NOMO-1 (cell line): ENCODE results near the gene FGA.

Experiments used
- DNase-seq, 2 experiments: peaks; one replicate each; lab custom pipeline; 2025; ENCODE audit not compliant: unreplicated experiment in 2 of 2; lab: John Stamatoyannopoulos, UW

Gene FGA

GRCh38 chr4:154590329-154591006, at the start of gene FGA:
FGA (minus strand) TSS chr4:154590742; CDS start chr4:154590687, 55 bp downstream.
- DNase-seq = no peak

- no peak for DNase-seq
Observed at GRCh38 chr4:154634058-154634457, 43.5 kb upstream of the FGA start.

DNA sequence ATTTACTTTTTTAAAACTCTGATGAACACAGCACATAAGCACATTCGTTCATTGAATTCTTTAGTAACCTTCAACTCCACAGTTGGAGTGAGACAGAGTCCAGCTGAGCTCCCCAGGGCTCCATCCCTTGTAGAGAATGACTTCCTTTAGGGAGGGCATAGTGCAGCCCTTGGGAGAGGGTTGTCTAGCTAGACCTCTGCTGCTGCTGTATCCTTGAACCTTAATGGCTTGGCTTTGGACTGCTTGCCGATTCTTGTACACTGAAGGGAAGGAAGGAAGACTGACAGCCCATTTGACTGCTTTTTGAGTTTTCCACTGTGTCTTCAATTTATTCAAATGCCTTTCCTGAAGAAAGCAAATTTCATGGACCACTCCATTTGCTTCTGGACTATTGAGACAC, 41.3 kb upstream of the FGA start:
- no peak for DNase-seq

- no peak for DNase-seq
Observed at GRCh38 chr4:154630324-154630723, 39.8 kb upstream of the FGA start.

- DNase-seq = peak; percentile 16 to 24
Observed at GRCh38 chr4:154626793-154627484, 36.4 kb upstream of the FGA start.

- DNase-seq = no peak
Observed at GRCh38 chr4:154625971-154626370, 35.4 kb upstream of the FGA start.

- DNase-seq = no peak
Observed at GRCh38 chr4:154623995-154624394, 33.5 kb upstream of the FGA start.

DNA sequence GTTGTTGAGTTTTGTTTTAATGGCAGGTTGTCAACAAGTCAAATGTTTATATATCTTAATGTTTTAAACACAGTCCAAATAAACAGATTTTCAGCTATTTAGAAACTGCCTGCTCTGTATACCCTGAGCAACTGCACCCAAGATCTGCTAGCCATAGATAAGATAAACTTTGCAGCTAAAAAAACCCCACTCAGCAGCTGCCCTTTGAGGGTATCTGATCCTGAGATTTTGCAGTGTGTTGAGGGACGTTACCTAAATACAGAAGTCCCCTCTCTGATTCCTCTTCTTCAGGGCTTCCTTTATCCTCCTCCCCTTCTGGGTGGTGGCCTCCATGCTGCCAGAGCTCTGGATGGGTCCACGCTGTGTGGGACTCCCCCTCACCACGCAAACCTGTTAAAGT, 32.9 kb upstream of the FGA start:
- no peak for DNase-seq

DNA sequence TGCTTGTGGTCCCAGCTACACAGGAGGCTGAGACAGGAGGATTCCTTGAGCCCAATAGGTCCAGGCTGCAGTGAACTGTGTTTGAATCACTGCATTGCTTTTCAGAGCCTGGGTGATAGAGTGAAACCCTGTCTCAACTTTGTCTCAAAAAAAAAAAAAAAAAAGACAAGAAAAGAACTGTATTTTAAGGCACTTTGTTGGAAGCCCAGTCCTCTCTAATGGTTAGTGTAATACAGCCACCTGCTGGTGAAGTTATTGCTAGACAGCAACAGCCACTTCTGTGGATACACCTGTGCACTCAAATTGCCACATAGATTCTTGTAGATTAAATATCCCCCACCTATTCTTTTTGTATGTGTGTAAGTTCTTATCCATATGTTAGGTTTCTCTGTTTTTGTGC, 32.1 kb upstream of the FGA start:
- peak; percentile 1 to 35 for DNase-seq

GRCh38 chr4:154620111-154620510, 29.6 kb upstream of the FGA start:
- no peak for DNase-seq

- peak; percentile 15 to 21 for DNase-seq
Observed at GRCh38 chr4:154618708-154619315, 28.3 kb upstream of the FGA start.

DNA sequence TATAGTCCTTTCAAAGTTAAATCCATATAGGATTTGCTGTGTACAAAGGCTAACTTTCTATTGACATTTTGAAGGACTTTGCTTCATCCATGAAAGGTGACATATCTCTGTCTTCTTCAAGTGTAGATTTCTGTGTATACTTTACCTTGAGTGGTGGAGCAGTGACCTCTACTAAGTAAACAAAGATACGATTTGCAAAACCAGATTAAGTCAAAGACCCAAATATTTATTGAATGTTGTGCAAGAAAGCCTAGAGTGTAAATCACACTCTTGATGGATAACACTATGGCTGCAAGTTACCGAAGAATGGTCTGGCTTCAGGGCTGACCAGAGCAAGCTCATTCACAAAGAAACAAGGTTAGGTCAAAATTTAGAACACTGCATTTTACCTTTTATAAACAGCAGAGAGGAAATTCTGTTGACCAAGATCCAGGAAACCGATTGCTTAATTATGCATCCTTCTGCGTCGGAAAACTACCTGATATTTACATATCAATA, 27.3 kb upstream of the FGA start:
- no peak for DNase-seq

- no peak for DNase-seq
Observed at GRCh38 chr4:154616731-154617130, 26.2 kb upstream of the FGA start.

- DNase-seq = no peak
Observed at GRCh38 chr4:154616287-154616686, 25.7 kb upstream of the FGA start.

GRCh38 chr4:154615211-154615610, 24.7 kb upstream of the FGA start:
- DNase-seq = no peak

- no peak for DNase-seq
Observed at GRCh38 chr4:154614306-154614705, 23.8 kb upstream of the FGA start.

DNA sequence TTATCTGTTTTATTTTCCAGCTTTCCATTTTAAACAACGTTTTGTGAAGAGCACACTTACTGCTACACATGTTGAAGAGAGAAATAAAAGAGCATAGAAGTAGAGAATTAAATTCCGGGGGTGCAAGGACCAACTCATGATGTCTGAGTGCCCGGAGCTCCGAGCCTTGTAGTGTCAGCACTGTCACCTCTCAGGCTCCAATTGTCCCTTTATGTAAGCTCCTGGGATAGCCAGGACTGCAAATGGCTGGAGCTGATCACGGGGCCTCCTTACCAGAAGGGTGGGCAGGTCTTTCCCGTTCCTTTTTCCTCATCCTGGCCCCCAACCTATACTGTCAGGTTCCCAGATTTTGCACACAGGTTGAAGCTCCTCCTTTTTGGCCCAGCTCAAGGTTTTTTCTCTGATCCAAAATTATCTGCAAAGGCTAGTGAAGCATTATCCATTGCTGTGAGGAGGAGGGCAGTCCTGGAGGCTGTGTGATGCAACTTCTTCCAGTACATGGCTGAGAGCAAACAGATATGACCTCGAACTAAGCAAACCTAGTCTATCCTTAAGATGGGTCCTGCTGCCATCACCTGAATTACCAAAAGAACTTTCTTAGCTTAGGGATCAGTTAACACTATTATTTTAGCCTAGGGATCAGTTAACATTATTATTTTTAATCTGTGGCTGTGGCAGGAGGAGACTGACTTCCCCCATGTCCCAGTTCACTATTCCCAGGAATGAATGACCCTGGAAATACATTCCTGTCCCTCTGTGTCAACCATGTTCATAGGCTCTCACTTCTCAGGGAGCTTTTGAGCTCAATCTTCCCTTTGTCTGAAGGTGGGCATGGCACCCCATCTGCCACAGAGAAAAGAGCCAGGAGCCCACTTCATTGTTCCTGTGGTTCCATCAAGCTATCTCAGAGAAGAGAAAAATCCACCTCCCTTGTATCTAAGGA, 22.2 kb upstream of the FGA start, which contains the start of gene FGG:
FGG (minus strand) TSS at position 185 of the 943 bp plus-strand sequence; CDS start at position 138, 47 bp downstream.
- DNase-seq = no peak

GRCh38 chr4:154611833-154612232, 21.3 kb upstream of the FGA start:
- DNase-seq = no peak

DNA sequence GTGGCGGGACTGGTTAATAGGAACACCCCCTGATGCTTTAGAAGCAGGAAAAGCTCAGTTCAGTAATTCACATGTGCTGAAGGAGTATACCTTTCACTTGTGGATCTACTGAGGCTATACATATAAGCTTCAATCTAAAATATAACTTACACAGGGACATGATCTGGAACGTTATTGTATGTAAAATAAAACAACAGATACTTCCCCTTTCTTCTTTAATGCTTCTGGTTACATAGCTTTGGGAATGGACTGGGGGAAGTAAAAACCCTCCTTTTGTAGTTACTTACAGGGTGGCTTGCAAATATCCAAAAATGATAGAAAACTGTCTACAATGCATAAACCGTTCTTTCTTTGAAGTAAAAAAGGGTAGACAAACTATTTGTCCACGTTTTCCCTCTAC, 20.0 kb upstream of the FGA start:
- DNase-seq = peak in 1 of 2 experiments; percentile 1

DNA sequence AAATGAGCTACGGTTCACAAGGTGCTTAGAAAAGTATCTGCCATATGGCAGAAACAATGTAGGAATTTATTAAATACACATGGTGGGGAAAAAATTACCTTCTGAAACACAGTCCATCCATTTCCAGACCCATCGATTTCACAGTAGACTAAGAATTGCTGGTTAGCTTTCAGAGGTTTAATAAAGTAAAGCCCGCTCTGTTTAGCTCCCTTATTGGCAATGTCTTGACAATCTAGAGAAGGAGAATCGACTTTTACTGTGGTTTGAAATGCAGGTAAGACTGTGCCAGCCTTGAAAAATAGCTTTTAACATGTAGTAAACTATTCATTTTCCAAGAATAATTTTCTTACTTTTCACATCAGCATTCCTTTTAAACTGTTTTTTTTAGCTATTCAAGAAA, 19.0 kb upstream of the FGA start:
- DNase-seq = no peak
